Epithelial cell of proximal tubule (primary cell): ENCODE data around the gene C17orf75. TPM values are rescaled to one million over a fixed set of nuclear protein-coding genes. Genes with fewer than 3 reads are reported as not detected.

ENCODE experiments used
- DNase-seq: peaks from one replicate; pipeline ENCODE4 v3.0.0-alpha.2; 2011; ENCODE audit warnings: low read depth
- H3K4me3 ChIP-seq: 2 replicates; pipeline ENCODE4 v1.5.1; 2011; ENCODE audit warnings: low read depth, mild to moderate bottlenecking, low read length
- CTCF ChIP-seq: conservative IDR thresholded peaks from 2 replicates; pipeline ENCODE4 v1.5.1; 2012; ENCODE audit warnings: low read depth, mild to moderate bottlenecking, low read length
- total RNA-seq: library from RNA; depleted of rRNA; stranded (reverse); fragments of >200 nt; gene quantifications from 2 replicates; pipeline ENCODE4 v1.2.3, GENCODE V29; 2015

Gene C17orf75
- total RNA-seq, 1 donor from 2014 or later, result 22.1 TPM

DNA sequence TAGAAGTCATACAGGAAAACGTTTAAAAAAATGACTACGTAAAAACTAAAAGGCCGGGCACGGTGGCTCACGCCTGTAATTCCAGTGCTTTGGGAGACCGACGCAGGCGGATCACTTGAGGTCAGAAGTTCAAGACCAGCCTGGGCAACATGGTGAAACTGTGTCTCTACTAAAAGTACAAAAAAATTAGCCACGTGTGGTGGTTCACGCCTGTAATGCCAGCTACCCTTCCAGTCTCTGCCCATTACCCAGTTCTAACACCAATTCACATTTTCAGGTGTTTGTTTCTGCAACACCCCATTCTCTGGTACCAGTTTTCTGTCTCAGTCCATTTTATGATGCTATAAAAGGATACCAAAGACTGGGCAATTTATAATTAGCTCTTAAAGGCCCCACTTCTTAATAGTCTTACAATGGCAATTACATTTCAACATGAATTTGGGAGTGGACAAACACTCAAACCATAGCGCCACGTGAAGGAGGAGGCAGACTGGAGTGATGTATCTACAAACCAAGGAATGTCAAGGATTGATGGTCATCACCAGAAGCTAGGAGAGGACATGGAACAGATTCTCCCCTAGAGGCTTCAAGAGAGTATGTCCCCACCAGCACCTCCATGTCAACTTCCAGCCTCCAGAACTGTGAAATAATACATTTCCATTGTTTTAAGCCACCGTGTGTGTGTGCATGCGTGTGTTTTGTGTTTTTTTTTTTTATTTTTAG is 791 bp upstream of the C17orf75 start:
- no peak for DNase-seq
- peak overlapping the region; percentile 73 for H3K4me3 ChIP-seq
- no peak for TF ChIP-seq CTCF

DNA sequence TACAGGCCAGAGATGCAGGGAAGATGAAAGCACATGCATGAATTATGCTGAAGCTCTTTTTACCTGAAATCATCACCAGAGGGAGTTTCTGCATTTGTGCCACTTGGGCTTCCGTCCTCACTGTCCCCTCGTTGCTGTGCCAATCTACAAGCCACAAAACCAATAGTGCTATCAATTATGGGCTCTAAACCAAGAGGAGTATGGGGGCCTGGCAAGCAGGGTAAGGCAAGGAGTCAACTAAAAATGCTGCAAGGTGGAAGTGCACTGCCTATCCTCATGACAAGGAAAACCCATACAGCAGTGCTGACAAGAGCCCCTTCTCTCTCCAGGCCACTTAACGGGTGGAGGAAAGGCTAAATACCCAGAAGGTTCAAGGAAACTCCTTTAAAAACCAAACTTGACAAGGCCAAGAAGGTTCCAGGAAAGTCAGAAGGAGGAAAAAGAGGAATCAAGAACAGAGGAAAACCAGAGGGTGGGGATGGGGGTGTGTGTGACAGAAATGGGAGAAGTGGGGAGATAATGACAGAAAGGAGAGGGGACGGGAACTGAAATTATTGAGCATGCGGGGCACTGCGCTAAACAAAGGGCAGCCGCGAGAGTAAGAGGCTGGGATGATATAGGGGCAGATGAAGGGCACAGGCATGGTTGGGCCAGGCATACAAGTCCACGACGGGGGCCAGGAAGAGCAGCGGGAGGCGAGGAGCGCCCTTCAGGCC is 674 bp downstream of the C17orf75 start:
- TF ChIP-seq CTCF, result peak; percentile 33
- no peak for DNase-seq

GRCh38 chr17:32335687-32336086 is 6.3 kb downstream of the C17orf75 start:
- TF ChIP-seq CTCF, result no peak
- no peak overlapping the region for H3K4me3 ChIP-seq
- no peak for DNase-seq

More for the DNA sequence above, 674 bp downstream of the C17orf75 start:
- peak overlapping the region; percentile 73 for H3K4me3 ChIP-seq

GRCh38 chr17:32335046-32335445 is 6.9 kb downstream of the C17orf75 start:
- H3K4me3 ChIP-seq, result no peak overlapping the region
- no peak for TF ChIP-seq CTCF
- no peak for DNase-seq

DNA sequence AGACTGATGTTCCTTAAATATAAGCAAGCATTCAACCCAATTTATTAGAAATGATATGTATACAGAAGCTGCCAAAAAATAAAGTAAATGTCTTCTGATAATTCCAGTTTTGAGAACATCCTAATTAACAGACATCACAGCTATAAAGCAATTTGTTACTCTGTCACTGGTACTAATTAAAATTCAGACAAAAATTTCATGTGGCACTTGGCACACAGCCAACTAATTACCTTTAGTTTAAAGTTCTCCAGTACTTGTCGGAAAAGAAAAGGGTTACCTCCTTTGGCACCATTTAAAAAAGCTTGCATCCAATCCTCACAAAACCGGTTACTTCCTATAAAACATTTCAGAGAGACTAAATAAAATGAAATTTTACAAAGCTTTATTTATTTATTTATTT is 8.8 kb downstream of the C17orf75 start:
- no peak for TF ChIP-seq CTCF

DNA sequence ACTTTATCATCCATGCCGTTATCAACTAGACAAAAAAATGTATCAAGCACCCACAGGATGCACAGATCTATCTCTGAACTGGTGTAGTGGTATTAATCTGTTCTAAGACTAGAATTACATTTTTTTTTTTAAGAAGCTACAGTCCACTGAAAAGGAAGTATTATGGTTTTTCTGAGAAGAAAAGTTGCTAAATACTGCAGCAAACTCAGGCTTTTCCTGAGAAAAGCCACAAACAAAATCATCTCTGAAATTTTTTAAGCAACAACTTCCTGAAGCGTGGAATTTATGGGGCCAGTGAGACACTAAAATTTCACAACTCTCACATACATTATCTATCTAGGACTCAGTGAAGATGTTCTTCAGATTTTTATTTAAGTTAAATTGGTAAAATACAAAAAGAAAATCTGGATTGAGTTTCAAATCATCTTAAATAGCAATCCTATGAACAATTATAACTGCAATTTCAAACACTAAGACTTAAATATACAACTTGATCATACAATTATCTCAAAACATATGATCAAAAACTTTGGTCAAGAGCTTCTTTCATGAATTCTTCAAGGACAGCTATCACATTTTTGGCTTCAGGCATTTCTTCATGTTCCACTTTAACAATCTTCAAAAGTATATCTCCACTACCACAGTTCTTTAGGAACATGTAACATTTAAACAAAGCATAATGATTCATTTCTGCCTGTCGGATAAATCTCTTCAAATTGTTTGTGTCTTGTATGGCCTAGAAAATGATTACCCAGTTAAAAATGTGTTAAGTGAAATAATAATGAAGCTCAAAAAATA is 10.5 kb downstream of the C17orf75 start:
- no peak for TF ChIP-seq CTCF
- DNase-seq, result no peak
- H3K4me3 ChIP-seq, result no peak overlapping the region

More for the DNA sequence above, 8.8 kb downstream of the C17orf75 start:
- H3K4me3 ChIP-seq, result no peak overlapping the region
- DNase-seq, result no peak
